22Rv1 (cell line): ENCODE data around the gene ALAS1.
"Not testable (repeated sequence)": the region's sequence is repeated elsewhere in the genome, so short reads cannot be mapped to it uniquely, and the experiment has no call there.

Experiments used
- CTCF ChIP-seq: fragments of 450-650 bp; IDR thresholded peaks from 2 replicates; pipeline ENCODE4 v1.5.1; 2017; ENCODE audit warnings: mild to moderate bottlenecking
- ZFX ChIP-seq: fragments of 450-650 bp; IDR thresholded peaks from 2 replicates; pipeline ENCODE4 v1.6.1; 2017; ENCODE audit warnings: antibody characterized with exemption, borderline replicate concordance

- not testable (repeated sequence) for TF ChIP-seq CTCF, ZFX
Measured at GRCh38 chr3:52178126-52178525, 19.8 kb upstream of the ALAS1 start.
